ENCODE measurements around the gene SYNPO.

SYNPO gene

DNA sequence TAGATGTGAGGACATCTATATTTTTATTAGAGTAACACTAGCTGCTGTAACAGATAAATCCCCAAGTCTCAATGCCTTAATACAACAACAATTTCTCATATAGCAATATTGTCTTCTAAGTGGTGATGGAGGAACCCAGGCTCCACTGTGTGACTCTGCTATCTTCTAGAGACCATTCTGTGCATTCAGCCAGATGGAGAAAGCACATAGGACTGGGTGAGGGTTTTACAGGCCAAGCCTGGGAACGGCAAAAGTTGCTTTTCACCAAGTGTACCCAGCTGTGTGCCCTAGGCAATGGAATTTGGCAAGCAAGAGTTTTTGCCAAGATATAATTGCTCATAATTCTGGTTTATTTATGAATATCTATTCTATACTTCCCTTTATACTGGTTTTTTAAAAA lies 48.7 kb downstream of the SYNPO start:
- no peak for DNase-seq (ENCODE audit: low read depth in 2 of 2)

DNA sequence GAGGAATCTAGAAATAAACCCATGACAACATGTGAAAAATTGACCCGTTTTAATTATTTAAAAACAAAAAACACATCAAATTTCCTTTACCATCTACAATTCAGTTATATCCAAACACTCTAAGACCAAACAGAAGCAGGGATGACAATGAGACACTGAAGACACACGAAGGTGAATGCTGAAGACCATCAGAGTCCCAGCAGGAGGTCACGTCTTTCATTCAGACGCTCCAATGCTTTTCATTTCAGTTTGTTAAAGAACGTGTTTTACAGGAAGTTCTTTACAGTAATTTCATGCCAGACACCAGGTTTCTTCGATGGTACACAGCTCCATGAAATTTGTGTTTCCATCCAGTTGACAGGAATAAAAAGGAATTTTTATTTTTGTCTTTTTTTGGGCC lies 50.3 kb downstream of the SYNPO start:
- DNase-seq (ENCODE audit: low read depth in 2 of 2), result no peak

DNA sequence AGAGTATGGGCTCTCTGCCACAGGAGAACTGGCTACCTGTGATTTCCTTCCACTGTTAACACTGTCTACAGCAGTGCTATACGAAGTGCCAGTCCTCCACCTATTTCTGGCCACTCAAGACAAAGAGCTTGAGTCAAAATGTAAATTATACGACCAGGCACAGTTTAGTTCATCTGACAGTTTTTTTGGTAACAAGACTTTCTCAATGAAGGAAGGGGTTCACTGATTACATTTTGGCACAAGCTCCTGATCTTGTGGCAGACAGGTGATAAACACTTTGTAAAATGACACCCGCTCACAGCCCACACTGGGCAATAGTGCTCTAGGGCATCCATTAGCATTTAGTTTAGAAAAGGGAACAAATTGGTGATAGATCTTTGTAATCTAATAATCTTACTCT lies 51.8 kb downstream of the SYNPO start:
- DNase-seq (ENCODE audit: low read depth in 2 of 2), result no peak

DNA sequence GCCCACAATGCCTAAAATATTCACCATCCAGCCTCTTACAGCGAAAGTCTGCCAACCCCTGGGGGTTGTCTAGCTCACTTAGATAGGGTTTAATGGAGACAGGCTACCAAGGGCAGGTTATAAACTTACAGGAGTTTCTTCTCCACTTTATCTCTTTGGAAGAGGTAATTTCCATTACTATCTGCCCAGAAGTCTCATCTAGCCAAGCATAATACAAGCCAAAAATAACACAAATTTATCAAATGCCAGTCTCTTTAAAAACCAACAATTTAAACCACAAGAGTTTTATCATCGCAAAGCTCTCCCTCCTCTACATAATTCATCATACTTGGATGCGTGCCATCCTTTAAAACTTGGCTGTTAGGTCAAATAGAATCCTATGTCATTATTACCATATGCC lies 54.2 kb downstream of the SYNPO start:
- no peak for DNase-seq (ENCODE audit: low read depth in 2 of 2)

DNA sequence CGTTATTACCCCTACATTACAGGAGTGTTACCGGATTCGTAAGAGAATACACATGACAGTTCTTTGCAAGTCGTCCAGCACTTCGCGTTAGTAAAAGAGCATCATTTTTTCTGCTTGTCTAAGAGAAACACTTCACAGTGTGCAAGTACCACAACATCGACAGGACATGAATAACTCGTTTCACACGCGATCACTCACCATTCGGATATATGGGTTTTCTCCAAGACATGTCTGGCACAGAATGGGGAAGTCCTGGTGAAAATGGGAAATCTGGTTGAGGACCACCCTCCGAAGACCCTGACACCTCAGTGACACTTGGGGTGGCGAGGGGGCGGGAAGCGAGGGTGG lies 59.8 kb downstream of the SYNPO start:
- DNase-seq (ENCODE audit: low read depth in 2 of 2), result no peak

DNA sequence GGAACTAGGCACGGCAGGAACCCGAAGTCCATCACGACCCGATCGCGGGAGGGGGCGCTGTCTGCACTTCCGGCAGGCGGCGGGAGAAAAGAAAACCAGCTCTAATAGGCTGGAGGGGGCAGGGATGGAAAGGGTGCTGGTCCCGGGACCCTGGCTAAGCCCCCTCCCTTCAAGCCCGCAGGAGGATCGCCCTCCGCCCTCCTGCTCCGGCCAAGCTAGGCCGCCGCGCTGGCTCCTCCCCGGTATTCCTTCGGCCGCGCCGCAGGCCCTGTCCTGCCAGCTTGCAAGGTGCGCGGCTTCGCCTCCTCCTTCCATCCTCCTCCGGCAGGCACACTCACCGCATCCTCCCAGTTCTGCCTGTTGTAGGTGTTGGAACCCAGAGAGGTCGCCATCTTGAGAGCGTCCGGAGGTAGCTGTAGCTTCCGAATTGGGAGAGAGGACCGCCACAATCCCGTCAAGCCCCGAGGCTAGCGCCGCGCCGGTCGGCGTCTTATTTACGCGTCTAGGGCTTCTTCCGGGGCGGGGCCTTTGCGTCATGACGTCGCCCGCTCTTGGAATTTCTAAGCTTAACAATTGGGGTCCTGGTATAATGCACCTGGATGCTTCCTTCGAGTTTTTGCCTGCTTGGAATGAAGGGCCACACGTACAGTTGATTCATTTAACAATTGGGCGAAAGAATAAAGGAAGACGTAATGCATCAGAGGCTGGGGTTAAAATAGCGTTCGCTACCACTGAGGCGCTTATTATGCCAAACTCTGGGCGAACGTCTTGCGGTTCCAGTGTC lies 60.3 kb downstream of the SYNPO start, which contains the start of gene RBM22:
Gene RBM22 (minus strand): TSS at position 469 of the 784 bp plus-strand sequence. CDS start 77 bp downstream, at position 392.
- peak; percentile 84 for DNase-seq (ENCODE audit: low read depth in 2 of 2)

DNA sequence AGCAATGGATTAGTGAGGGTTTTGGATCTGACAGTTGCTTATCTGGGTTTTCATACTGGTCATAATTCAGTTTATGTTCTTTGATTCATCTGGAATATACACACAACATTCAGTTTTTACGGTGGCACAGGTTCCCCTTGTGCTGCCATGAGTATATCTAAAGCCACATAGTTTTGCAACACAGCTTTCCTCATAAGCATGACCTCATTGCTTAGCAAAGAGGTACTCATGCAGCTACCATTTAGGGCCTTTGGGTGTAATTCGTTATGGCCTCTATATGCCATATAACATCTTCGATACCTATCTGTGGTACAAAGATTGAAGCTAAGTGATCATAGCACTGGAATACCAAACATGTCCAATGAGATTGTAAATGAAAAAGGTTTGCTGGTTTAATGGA lies 63.3 kb downstream of the SYNPO start:
- no peak for DNase-seq (ENCODE audit: low read depth in 2 of 2)

DNA sequence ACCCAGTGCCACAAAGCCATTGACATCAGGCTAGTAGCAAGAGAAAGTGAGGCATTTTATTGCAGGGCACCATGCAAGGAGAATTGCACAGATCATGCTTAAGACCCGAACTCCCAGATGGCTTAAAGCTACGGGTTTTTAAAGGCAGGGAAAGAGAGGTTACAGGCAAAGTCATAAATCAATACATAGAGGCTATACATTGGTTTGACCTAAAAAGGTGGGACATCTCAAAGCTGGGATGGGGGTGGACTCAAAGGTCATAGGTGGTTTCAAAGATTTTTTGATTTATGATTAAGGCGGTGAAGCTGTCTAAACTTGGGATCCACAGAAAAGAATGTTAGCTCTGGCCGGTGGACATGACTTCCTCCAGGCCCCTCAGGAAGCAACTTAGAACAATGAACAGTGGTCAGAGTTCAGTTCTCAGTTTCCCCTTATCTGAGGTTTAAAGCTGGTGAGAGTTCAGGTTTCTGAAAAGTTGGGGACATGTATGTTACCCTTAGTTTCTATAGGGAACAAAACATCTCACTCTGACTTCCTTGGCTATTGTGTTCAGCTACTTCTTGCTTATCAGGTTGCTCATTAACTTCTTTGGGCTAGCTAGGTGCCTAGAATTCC lies 66.4 kb downstream of the SYNPO start:
- no peak for DNase-seq (ENCODE audit: low read depth in 2 of 2)

Measured in activated CD8-positive, alpha-beta memory T cell treated with anti-CD3 and anti-CD28 coated beads for 4 hours (primary cell).